GM12878 (cell line): Measurements from ENCODE around the gene PDCD1LG2. TPM values are rescaled to one million over a fixed set of nuclear protein-coding genes. Genes with fewer than 3 reads are reported as not detected.

Experiments used
- ATAC-seq: fragments of 200-7000 bp; cut with Tn5 transposase; 3 replicates; pipeline ENCODE4 v1.9.1; 2020; ENCODE audit warnings: mild to moderate bottlenecking, moderate library complexity
- BruUV-seq: library from RNA; stranded (reverse); fragments of 400-500 nt; replicated peaks from 2 replicates; lab custom pipeline; 2021; lab: Mats Ljungman, UMichigan
- CTCF ChIA-PET: fragments of 300-600 bp; sonication (Branson Sonifier 250); formaldehyde crosslinking; extraction: SDS; loops from one replicate; lab custom pipeline; 2021; ENCODE audit warnings: inconsistent platforms; lab: Yijun Ruan, JAX
- POLR2A ChIA-PET: fragments of 350-600 bp; formaldehyde crosslinking; extraction: SDS; loops from one replicate; lab custom pipeline; 2021; ENCODE audit warnings: inconsistent platforms; lab: Charles Lee
- RAD21 ChIA-PET: fragments of 300-600 bp; sonication (Branson Sonifier 250); formaldehyde crosslinking; loops from one replicate; lab custom pipeline; 2023; ENCODE audit warnings: antibody characterized with exemption; ENCODE audit not compliant: unreplicated experiment; lab: Charles Lee
- SMC1A ChIA-PET: fragments of 300-600 bp; sonication (Branson Sonifier 250); formaldehyde crosslinking; loops from one replicate; lab custom pipeline; 2023; ENCODE audit not compliant: unreplicated experiment, uncharacterized antibody; lab: Charles Lee
- DNase-seq: peaks from one replicate; pipeline ENCODE4 v3.0.0-alpha.2; 2011; ENCODE audit warnings: low read depth, low spot score
- FAIRE-seq: peaks from 3 replicates; lab custom pipeline; 2011; peaks lifted over from hg19 to GRCh38; lab: Jason Lieb, UNC
- H2AFZ ChIP-seq: 2 replicates; pipeline ENCODE4 v1.6.0; 2011; ENCODE audit warnings: low read depth, low read length, control low read depth; ENCODE audit not compliant: control insufficient read depth
- H3K27ac ChIP-seq: 2 replicates; pipeline ENCODE4 v1.5.1; 2011; ENCODE audit warnings: control low read depth; ENCODE audit not compliant: control insufficient read depth, insufficient read depth
- H3K27me3 ChIP-seq, 2 experiments: replicated peaks in 1 of 2; 2 replicates each; pipeline versions ENCODE4 v1.6.0 to v1.6.1; 2011; ENCODE audit warnings: low read length in 1 of 2; ENCODE audit not compliant: control insufficient read depth in 2 of 2, insufficient read depth in 2 of 2
- H3K36me3 ChIP-seq, 2 experiments: 2 replicates each; pipeline ENCODE4 v1.5.1; 2011; ENCODE audit warnings: low read length in 1 of 2; ENCODE audit not compliant: control insufficient read depth in 2 of 2, insufficient read depth in 2 of 2
- H3K4me1 ChIP-seq: 2 replicates; pipeline ENCODE4 v1.6.1; 2011; ENCODE audit warnings: mild to moderate bottlenecking, low read length, moderate library complexity, mixed read lengths; ENCODE audit not compliant: control insufficient read depth, insufficient read depth
- H3K4me2 ChIP-seq: 2 replicates; pipeline ENCODE4 v1.6.0; 2011; ENCODE audit warnings: control low read depth; ENCODE audit not compliant: control insufficient read depth, insufficient read depth
- H3K4me3 ChIP-seq: fragments of 200-600 bp; sonication (generic); 2 replicates; pipeline ENCODE4 v1.5.1; 2016
- H3K79me2 ChIP-seq: 2 replicates; pipeline ENCODE4 v1.6.0; 2011; ENCODE audit warnings: low read length; ENCODE audit not compliant: control insufficient read depth, insufficient read depth
- H3K9ac ChIP-seq: 2 replicates; pipeline ENCODE4 v1.8.0; 2011; ENCODE audit warnings: low read length, control low read depth, mixed read lengths; ENCODE audit not compliant: control insufficient read depth, insufficient read depth
- H3K9me3 ChIP-seq: replicated peaks from 3 replicates; pipeline ENCODE4 v1.5.1; 2011; ENCODE audit warnings: mild to moderate bottlenecking, low read length; ENCODE audit not compliant: control insufficient read depth, insufficient read depth
- H4K20me1 ChIP-seq: 2 replicates; pipeline ENCODE4 v1.6.0; 2011; ENCODE audit not compliant: control insufficient read depth, insufficient read depth
- ATF7 ChIP-seq: fragments of 450-650 bp; IDR thresholded peaks from 2 replicates; pipeline ENCODE4 v1.6.1; 2016; ENCODE audit warnings: low read depth, mild to moderate bottlenecking
- CHD1 ChIP-seq: IDR thresholded peaks from 2 replicates; pipeline ENCODE4 v1.6.1; 2012; ENCODE audit warnings: low read depth, low read length, improper control_type of control experiment
- CHD4 ChIP-seq: fragments of 200-600 bp; sonication (generic); IDR thresholded peaks from 2 replicates; pipeline ENCODE4 v1.6.1; 2016; ENCODE audit warnings: mild to moderate bottlenecking
- FOXM1 ChIP-seq: IDR thresholded peaks from 2 replicates; pipeline ENCODE4 v1.6.1; 2012; ENCODE audit warnings: low read depth, mild to moderate bottlenecking, inconsistent platforms, low read length, moderate library complexity
- IKZF2 ChIP-seq, 2 experiments: fragments of 450-650 bp; IDR thresholded peaks; 2 replicates each; pipeline ENCODE4 v1.6.1; 2017; ENCODE audit warnings: mild to moderate bottlenecking in 2 of 2, moderate library complexity in 2 of 2
- NFYB ChIP-seq: IDR thresholded peaks from 2 replicates; pipeline ENCODE4 v1.6.1; 2011; ENCODE audit warnings: low read depth, mild to moderate bottlenecking, low read length, improper control_type of control experiment, moderate library complexity; ENCODE audit not compliant: insufficient read depth
- PML ChIP-seq: IDR thresholded peaks from 2 replicates; pipeline ENCODE4 v1.6.1; 2012; ENCODE audit warnings: low read length, inconsistent platforms
- RAD21 ChIP-seq: IDR thresholded peaks from 2 replicates; pipeline ENCODE4 v1.6.1; 2011; ENCODE audit warnings: mild to moderate bottlenecking, low read depth, low read length, moderate library complexity; ENCODE audit not compliant: insufficient read depth
- SP1 ChIP-seq: IDR thresholded peaks from one replicate; pipeline ENCODE4 v1.6.1; 2011; ENCODE audit warnings: low read depth, low read length
- STAT1 ChIP-seq: fragments of 450-650 bp; conservative IDR thresholded peaks from 2 replicates; pipeline ENCODE4 v1.6.1; 2014; ENCODE audit warnings: antibody characterized with exemption, mild to moderate bottlenecking
- ZNF217 ChIP-seq: fragments of 450-650 bp; IDR thresholded peaks from 2 replicates; pipeline ENCODE4 v1.6.1; 2017; ENCODE audit warnings: antibody characterized with exemption, mild to moderate bottlenecking
- WGBS: methylation state at CpG from one replicate; pipeline ENCODE4 v1.1.6; 2016; ENCODE audit warnings: low lambda C conversion rate; ENCODE audit not compliant: insufficient replicate concordance, insufficient coverage; ENCODE audit errors: missing lambda C conversion rate; 5-methylcytosine and 5-hydroxymethylcytosine counted together
- in situ Hi-C: fragments of 300-500 bp; cut with MboI; formaldehyde crosslinking; loops from 9 replicates; pipeline ENCODE4 v1.14.3; 2018; ENCODE audit warnings: mixed read lengths
- intact Hi-C: fragments of 100-400 bp; cut with micrococcal nuclease; formaldehyde crosslinking; loops from one replicate; pipeline ENCODE4 v1.14.2; 2022; ENCODE audit not compliant: unreplicated experiment
- polyA plus RNA-seq, 11 experiments: library from polyadenylated mRNA; depleted of rRNA in 4 of 11; unstranded in 6 of 11; stranded (reverse) in 5 of 11; fragments of >200 nt; fragmentation: Nextera tagmentation in 4 of 11; fragmentation: Illumina TruSeq in 1 of 11; extraction: Ambion mirVana in 4 of 11; extraction: Trizol in 1 of 11; gene quantifications; 1 replicate in 1 of 11; 2 replicates in 10 of 11; pipeline versions ENCODE4 v1.2.1 to v1.2.3, GENCODE V29; 2011 to 2016; ENCODE audit warnings: inconsistent platforms in 2 of 11, missing spikeins in 2 of 11, low read depth in 1 of 11
- total RNA-seq, 4 experiments: library from RNA; depleted of rRNA in 3 of 4; stranded (reverse); fragments of >200 nt in 3 of 4; fragmentation: Illumina TruSeq in 1 of 4; extraction: Trizol in 1 of 4; gene quantifications; 2 replicates each; pipeline versions ENCODE4 v1.2.1 to v1.2.3, GENCODE V29; 2013 to 2021
- TF ChIP-seq, protein P1 (sequence below): fragments of 450-650 bp; formaldehyde crosslinking; IDR thresholded peaks from 2 replicates; pipeline ENCODE4 v1.5.0; 2022; ENCODE audit warnings: mild to moderate bottlenecking, missing genetic modification characterization
- TF ChIP-seq, protein P2 (sequence below): fragments of 150-350 bp; IDR thresholded peaks from 2 replicates; pipeline ENCODE4 v1.6.1; 2014; ENCODE audit warnings: mild to moderate bottlenecking, low read depth, low read length
- TF ChIP-seq, protein P3 (sequence below): IDR thresholded peaks from 2 replicates; pipeline ENCODE4 v1.6.1; 2012; ENCODE audit warnings: low read depth, low read length, improper control_type of control experiment

The PDCD1LG2 gene
- total and polyA plus RNA-seq, 10 of the 15 experiments (the other 5 are each of a cell fraction or from before 2014, with no cell fraction given), result 1.5 to 37.3 (median 3.0) TPM

DNA sequence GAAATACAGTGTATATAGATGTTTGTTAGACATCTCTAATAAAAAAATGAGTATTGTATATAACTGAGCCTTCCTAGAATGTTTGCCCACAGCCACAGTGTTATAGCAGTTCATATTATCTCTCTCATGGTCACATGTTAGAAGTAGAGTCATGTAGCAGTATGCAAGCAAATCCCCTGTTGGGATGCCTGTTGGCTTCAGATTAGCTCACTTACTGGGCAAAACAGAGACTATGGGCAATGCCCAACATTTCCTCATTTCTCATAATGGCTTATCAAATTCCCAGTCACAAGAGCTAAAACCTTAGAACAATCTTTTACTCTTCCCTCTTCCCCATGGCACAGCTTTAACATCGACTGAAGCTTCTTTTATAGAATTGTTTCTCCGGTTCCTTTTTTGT, 27.0 kb upstream of the PDCD1LG2 start:
- CTCF ChIA-PET, result interaction anchor here (2.3 kb wide), 1 partner anchor 10 kb away, joined by 10 read pairs; no protein-coding TSS in a partner anchor
- Histone ChIP-seq H3K36me3 (no peaks in the 10 kb centered on the region), H3K4me2 (no peak overlapping the region), H3K27ac (no peak overlapping the region), H2AFZ (no peak overlapping the region), H3K79me2 (no peaks in the 10 kb centered on the region), H4K20me1 (no peaks in the 10 kb centered on the region), H3K9ac (no peak overlapping the region), H3K4me1 (peaks cover 20% of the 10 kb centered on the region), H3K4me3 (no peak overlapping the region), H3K27me3 (no peaks in the 10 kb centered on the region), H3K9me3 (peaks cover 3% of the 10 kb centered on the region; the same call in 2 of the 3 replicates)
- in situ Hi-C loops, result no loop called here
- DNase-seq (no peak), ATAC-seq (no peak), FAIRE-seq (no peak)
- TF ChIP-seq ZNF217 (no peak), PML (no peak), NFYB (no peak), CHD4 (no peak), RAD21 (no peak), CHD1 (no peak), STAT1 (no peak), IKZF2 (IDR thresholded peaks at IDR 0.05) (no peak), SP1 (no peak), FOXM1 (no peak), ATF7 (no peak)
- TF ChIP-seq, protein P1, sequence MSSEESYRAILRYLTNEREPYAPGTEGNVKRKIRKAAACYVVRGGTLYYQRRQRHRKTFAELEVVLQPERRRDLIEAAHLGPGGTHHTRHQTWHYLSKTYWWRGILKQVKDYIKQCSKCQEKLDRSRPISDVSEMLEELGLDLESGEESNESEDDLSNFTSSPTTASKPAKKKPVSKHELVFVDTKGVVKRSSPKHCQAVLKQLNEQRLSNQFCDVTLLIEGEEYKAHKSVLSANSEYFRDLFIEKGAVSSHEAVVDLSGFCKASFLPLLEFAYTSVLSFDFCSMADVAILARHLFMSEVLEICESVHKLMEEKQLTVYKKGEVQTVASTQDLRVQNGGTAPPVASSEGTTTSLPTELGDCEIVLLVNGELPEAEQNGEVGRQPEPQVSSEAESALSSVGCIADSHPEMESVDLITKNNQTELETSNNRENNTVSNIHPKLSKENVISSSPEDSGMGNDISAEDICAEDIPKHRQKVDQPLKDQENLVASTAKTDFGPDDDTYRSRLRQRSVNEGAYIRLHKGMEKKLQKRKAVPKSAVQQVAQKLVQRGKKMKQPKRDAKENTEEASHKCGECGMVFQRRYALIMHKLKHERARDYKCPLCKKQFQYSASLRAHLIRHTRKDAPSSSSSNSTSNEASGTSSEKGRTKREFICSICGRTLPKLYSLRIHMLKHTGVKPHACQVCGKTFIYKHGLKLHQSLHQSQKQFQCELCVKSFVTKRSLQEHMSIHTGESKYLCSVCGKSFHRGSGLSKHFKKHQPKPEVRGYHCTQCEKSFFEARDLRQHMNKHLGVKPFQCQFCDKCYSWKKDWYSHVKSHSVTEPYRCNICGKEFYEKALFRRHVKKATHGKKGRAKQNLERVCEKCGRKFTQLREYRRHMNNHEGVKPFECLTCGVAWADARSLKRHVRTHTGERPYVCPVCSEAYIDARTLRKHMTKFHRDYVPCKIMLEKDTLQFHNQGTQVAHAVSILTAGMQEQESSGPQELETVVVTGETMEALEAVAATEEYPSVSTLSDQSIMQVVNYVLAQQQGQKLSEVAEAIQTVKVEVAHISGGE (CRISPR knock-in tag), result no peak
- TF ChIP-seq, protein P2, sequence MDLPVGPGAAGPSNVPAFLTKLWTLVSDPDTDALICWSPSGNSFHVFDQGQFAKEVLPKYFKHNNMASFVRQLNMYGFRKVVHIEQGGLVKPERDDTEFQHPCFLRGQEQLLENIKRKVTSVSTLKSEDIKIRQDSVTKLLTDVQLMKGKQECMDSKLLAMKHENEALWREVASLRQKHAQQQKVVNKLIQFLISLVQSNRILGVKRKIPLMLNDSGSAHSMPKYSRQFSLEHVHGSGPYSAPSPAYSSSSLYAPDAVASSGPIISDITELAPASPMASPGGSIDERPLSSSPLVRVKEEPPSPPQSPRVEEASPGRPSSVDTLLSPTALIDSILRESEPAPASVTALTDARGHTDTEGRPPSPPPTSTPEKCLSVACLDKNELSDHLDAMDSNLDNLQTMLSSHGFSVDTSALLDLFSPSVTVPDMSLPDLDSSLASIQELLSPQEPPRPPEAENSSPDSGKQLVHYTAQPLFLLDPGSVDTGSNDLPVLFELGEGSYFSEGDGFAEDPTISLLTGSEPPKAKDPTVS, result no peak
- TF ChIP-seq, protein P3, sequence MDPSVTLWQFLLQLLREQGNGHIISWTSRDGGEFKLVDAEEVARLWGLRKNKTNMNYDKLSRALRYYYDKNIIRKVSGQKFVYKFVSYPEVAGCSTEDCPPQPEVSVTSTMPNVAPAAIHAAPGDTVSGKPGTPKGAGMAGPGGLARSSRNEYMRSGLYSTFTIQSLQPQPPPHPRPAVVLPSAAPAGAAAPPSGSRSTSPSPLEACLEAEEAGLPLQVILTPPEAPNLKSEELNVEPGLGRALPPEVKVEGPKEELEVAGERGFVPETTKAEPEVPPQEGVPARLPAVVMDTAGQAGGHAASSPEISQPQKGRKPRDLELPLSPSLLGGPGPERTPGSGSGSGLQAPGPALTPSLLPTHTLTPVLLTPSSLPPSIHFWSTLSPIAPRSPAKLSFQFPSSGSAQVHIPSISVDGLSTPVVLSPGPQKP, result no peak
- WGBS, result 68% methylated on average over 2 of the region's 2 CpGs
- SMC1A ChIA-PET, result interaction anchor here (1.0 to 1.7 kb wide), 7 partner anchors 10 to 43 kb away, joined by 3 to 19 read pairs (median 3); no protein-coding TSS in a partner anchor
- BruUV-seq, result no TSS peak
- intact Hi-C loops, result no loop called here
- POLR2A ChIA-PET, result interaction anchor here (0.7 to 2.5 kb wide), 2 partner anchors 10 to 35 kb away, joined by 3 to 11 read pairs; no protein-coding TSS in a partner anchor
- RAD21 ChIA-PET, result interaction anchor here (0.7 to 3.0 kb wide), 8 partner anchors 10 to 356 kb away, joined by 3 to 14 read pairs (median 4); no protein-coding TSS in a partner anchor
